ENCODE measurements around the gene TMEM94.

Gene TMEM94

DNA sequence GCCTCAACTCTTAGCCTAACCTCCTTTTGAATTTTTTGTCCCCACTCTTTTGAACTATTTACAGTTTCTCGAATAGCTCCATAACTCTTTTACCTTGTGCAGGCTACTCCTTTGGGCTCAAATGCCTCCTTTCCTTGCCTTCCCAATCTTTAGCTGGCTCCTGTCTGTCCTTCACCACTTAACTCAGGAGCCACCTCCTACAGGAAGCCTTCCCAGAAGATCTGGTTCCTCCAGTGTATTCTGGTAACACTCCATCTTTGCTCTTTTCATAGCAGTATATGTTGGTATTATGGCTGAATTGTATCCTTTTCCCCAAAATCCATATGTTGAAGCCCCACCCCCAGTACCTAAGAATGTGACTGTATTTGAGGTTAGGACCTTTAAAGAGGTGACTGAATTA is 41.9 kb upstream of the TMEM94 start:
- H3K27me3 ChIP-seq = peaks cover 20% of the 10 kb centered on the region
- H3K36me3 ChIP-seq = no peaks in the 10 kb centered on the region
- H3K4me1 ChIP-seq = no peaks in the 10 kb centered on the region
- no peaks in the 10 kb centered on the region for H3K9me3 ChIP-seq
- no peak overlapping the region for H3K4me3 ChIP-seq (ENCODE audit: low read depth, low read length)
- DNase-seq = no peak
- TF ChIP-seq, protein P1, sequence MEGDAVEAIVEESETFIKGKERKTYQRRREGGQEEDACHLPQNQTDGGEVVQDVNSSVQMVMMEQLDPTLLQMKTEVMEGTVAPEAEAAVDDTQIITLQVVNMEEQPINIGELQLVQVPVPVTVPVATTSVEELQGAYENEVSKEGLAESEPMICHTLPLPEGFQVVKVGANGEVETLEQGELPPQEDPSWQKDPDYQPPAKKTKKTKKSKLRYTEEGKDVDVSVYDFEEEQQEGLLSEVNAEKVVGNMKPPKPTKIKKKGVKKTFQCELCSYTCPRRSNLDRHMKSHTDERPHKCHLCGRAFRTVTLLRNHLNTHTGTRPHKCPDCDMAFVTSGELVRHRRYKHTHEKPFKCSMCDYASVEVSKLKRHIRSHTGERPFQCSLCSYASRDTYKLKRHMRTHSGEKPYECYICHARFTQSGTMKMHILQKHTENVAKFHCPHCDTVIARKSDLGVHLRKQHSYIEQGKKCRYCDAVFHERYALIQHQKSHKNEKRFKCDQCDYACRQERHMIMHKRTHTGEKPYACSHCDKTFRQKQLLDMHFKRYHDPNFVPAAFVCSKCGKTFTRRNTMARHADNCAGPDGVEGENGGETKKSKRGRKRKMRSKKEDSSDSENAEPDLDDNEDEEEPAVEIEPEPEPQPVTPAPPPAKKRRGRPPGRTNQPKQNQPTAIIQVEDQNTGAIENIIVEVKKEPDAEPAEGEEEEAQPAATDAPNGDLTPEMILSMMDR (IDR thresholded peaks at IDR 0.05; ENCODE audit: low read depth, low read length) = no peak

DNA sequence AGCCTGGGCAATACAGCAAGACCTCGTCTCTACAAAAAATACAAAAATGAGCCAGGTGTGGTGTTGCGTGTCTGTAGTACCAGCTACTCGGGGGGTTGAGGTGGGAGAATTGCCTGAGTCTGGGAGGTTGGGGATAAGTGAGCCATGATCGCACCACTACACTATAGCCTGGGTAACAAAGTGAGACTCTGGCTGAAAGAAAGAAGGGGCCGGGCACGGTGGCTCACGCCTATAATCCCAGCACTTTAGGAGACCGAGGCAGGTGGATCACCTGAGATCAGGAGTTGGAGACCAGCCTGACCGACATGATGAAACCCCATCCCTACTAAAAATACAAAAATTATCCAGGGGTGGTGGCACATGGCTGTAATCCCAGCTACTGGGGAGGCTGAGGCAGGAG is 40.4 kb upstream of the TMEM94 start:
- Histone ChIP-seq H3K4me1 (no peaks in the 10 kb centered on the region), H3K4me3 (ENCODE audit: low read depth, low read length) (no peak overlapping the region), H3K27me3 (peaks cover 20% of the 10 kb centered on the region), H3K9me3 (no peaks in the 10 kb centered on the region), H3K36me3 (no peaks in the 10 kb centered on the region)
- DNase-seq = no peak
- TF ChIP-seq, protein P1 (IDR thresholded peaks at IDR 0.05; ENCODE audit: low read depth, low read length) = no peak

DNA sequence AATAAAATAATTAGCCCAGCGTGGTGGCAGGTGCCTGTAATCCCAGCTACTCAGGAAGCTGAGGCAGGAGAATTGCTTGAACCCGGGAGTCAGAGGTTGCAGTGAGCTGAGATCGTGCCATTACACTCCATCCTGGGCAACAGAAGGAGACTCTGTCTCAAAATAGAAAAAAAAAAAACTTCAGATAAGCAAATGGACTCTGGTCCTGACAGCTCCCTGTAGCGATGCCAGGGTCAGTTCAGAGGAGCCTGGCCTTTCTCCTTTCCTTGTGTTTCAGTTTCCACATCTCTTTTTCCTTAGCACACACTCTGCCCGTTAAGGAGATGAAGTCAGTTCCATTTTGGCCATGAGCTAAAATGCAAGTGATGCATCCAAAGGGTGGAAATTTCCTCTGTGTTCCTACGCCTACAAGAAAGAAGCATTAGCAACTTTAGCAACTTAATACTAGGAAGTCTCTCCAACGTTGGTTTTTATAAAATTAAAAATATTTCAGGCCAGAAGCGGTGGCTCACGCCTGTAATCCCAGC is 39.3 kb upstream of the TMEM94 start:
- DNase-seq = no peak
- no peaks in the 10 kb centered on the region for H3K9me3 ChIP-seq
- peaks cover 20% of the 10 kb centered on the region for H3K27me3 ChIP-seq
- H3K36me3 ChIP-seq = no peaks in the 10 kb centered on the region
- TF ChIP-seq, protein P1 (IDR thresholded peaks at IDR 0.05; ENCODE audit: low read depth, low read length) = no peak
- H3K4me1 ChIP-seq = no peaks in the 10 kb centered on the region
- no peak overlapping the region for H3K4me3 ChIP-seq (ENCODE audit: low read depth, low read length)

DNA sequence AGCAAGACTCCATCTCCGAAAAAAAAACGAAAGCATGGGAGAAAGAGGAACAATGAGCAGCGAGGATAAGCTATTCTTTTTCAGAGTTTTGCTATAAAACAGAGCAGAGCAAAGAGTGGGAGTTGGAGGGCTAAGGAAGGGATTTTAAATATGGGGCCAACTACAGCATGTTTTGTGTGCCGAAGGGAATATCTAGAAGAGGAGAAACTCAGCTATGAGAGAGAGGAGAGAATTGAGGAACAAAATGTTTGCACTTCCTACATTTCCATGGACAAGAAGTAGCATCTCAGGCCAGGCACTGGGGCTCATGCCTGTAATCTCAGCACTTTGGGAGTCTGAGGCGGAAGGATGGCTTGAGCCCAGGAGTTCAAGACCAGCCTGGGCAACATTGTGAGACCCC is 37.9 kb upstream of the TMEM94 start:
- Histone ChIP-seq H3K27me3 (peaks cover 20% of the 10 kb centered on the region), H3K36me3 (no peaks in the 10 kb centered on the region), H3K4me1 (no peaks in the 10 kb centered on the region), H3K9me3 (no peaks in the 10 kb centered on the region), H3K4me3 (ENCODE audit: low read depth, low read length) (no peak overlapping the region)
- TF ChIP-seq, protein P1 (IDR thresholded peaks at IDR 0.05; ENCODE audit: low read depth, low read length) = no peak
- DNase-seq = no peak

DNA sequence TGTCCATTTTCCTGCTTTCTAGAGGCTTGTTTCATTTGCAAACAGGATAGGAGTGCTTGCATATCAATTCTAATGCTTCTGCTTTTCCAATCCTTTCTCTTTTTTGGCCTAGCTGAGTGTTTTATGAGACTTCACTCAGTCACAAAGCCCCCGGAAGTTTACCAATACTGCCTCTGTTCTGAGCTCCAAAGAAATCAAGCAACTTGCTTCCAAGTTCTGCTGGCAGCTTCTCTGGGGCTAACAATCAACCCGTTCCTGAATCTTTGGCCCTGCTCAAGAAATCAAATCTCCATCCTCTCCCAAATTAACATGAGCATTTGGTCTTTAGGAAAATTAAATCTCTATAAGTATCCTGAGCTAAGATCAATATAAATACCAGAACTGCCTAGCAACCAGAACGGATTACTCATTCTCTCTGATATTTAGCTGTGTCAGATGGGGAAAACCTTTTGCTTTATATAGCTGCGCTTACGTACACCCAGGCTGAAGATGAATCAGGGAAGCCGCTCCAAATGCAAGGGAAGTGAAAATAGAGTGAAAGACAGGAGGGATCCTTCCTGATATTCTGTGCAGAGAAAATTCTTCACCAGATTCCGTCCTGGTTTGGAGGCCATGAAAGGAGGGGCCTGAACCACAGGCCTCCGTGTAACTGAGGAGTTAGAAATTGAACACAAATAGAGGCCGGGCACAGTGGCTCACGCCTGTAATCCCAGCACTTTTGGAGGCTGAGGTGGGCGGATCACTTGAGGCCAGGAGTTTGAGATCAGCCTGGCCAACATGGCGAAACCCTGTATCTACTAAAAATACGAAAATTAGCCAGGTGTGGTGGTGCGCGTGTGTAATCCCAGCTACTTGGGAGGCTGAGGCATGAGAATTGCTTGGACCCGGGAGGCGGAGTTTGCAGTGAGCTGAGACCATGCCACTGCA is 27.6 kb upstream of the TMEM94 start:
- TF ChIP-seq, protein P1 (IDR thresholded peaks at IDR 0.05; ENCODE audit: low read depth, low read length) = no peak
- DNase-seq = no peak
- H3K4me1 ChIP-seq = no peaks in the 10 kb centered on the region

More for the DNA sequence above, 27.6 kb upstream of the TMEM94 start:
- H3K4me3 ChIP-seq (ENCODE audit: low read depth, low read length) = no peak overlapping the region
- H3K9me3 ChIP-seq = no peaks in the 10 kb centered on the region
- no peaks in the 10 kb centered on the region for H3K27me3 ChIP-seq
- H3K36me3 ChIP-seq = no peaks in the 10 kb centered on the region

Measured in BE2C (cell line).